NCI-H1105 treated with DMSO at 0.1 percent for 48 hours (cell line): ENCODE results near the gene ALPG.
"Not testable (repeated sequence)": the region's sequence is repeated elsewhere in the genome, so short reads cannot be mapped to it uniquely, and the experiment has no call there.

Experiments used
- DNase-seq: peaks from one replicate; lab custom pipeline; 2025; lab: John Stamatoyannopoulos, UW

Gene ALPG

DNA sequence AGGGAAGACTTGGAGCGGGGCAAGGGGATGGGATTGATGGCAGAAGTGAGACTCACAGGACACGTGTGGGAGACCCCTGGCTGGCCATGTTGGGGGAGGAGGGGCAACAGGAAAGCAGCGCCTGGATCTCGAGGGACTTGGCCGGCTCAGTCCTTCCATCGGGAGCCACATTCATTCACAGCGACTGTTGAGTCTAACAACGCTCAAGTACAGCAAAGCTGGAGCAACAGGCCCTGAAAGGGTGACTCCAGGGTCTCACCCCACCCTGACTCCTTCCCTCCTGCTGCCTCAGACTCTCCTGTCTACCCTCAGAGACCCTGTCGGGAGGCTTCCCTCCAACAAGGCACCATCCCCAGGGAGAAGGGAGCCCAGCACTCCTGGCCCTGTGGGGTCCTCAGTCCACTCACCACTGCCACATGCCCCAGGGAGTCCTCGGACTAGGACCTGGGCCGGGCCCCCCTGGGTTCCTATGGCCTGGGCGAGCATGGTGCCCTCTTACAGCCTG is 34.6 kb downstream of the ALPG start:
- no peak for DNase-seq

DNA sequence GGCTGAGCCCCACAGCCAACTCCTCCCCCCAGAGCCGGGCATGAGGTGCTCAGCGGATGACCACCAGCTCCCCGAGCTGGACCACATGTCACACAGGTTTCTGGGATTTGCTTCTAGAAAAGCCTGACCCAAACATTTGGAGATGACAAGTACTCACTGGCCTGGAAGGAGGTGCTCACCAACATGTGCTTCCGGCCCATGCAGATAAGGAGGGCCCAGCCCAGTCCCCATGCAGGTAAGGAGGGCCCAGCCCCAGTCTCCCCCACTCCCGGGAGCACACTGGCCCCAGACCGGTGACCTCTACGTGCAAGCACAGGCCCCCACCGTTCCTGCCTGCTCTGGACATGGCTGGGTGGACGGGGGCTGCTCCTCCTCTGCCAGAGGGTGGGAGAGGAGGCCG is 35.3 kb downstream of the ALPG start:
- DNase-seq, result not testable (repeated sequence)

DNA sequence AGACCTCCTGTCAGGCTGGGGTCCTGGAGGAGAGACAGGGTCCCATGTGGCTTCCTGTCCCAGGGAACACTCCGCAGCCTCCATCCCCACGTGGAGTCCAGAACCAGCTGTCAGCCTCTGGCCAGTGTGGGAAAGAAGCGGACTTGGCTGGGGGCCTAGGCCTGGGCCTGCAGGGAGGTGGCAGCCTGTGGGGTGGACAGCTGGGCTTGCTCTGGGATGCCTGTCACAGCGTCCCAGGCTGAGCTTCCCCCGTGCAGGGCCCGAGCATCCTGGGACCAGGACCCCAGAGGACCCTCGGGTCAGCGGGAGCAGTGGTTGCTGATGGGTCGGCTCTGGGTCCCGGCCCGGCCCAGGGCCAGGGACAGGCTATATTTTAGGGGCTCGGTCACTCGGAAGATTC is 35.8 kb downstream of the ALPG start:
- DNase-seq, result not testable (repeated sequence)

DNA sequence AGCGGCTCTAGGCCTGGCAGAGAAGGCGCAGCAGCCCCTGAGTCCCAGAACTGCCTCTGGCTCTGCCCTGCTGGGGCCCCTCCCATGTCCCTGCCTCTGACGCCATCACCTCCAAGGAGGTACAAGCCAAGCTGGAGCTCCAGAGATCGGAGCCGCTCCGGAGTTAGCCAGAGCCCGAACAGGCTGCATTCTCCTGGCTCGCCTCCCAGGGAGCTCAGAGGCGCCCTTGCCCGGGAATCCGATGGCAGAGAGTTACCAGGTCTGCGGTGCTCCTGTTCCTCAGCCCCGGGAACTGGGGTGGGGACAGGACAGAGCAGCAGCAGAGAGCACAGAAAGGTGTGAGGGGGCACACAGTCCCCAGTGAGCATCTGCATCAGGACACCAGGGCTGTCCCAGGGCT is 36.4 kb downstream of the ALPG start:
- DNase-seq, result not testable (repeated sequence)

DNA sequence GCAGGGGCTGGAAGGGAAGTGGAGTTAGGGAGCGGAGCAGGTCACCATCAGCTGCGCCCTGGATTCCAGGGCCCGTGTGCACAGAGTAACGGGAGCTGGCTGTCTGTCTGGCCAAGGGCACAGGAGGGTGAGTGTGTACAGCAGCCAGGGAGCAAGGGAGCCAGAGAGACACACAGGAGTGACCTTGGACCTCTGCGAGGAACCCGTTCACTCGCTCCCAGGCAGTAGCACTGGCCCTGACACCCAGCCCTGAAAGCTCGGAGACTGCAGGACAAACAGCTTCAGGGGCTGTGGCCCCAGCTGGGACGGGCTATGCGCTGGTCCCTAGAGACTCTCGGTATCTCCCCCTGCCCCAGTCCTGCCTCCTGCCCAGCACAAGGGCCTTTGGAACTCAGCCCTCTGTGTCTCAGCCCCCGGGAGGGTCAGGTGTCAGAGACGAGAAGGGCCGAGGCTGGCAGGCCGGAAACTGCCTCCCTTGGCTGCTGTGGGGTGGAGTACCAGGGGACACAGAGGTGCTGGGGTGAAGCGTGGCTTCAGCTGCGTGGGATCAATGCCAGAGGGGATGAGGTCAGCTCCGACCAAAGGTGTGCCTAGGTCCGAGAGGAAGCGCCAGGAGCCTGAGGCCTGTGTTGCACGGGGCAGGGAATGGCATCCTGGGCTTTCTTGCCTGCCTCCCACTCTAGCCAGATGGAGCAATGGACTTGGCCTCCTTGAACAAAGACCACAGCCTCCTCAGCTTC is 37.2 kb downstream of the ALPG start:
- DNase-seq, result not testable (repeated sequence)

DNA sequence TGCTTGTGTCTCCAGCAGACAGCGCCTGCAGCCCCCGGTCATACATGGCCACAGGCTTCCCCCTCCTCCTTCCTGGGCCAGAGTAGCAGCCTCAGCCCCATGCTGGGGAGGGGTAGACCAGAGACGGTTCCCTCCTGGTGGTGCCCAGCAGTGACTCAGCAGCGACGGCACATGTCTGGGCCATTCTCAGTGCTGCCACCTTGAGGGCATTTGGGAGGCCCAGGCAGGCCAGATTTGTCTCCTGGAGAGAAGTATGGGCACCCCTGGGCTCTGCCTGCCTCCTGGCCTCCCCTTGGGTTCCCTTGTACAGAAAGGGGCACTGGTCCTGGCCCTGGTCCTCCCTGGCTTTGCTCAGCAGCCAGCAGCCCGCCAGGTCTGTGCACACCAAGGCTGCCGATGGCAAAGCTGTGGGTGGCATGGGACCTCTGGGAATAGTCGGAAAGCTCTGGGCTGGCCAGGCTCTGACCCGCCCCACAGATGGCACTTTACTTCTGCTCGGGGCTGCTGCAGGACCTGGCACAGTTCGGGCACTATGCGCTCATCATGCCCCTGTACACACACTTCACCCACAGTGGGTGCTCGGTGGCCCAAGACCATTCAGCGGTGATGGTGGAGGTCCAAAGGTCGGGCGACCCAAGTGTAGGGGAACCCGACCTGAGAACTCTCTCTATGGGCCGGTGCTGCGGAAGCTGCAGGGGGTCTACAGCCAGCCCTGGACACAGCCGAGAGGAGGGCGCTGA is 37.9 kb downstream of the ALPG start:
- DNase-seq, result no peak

DNA sequence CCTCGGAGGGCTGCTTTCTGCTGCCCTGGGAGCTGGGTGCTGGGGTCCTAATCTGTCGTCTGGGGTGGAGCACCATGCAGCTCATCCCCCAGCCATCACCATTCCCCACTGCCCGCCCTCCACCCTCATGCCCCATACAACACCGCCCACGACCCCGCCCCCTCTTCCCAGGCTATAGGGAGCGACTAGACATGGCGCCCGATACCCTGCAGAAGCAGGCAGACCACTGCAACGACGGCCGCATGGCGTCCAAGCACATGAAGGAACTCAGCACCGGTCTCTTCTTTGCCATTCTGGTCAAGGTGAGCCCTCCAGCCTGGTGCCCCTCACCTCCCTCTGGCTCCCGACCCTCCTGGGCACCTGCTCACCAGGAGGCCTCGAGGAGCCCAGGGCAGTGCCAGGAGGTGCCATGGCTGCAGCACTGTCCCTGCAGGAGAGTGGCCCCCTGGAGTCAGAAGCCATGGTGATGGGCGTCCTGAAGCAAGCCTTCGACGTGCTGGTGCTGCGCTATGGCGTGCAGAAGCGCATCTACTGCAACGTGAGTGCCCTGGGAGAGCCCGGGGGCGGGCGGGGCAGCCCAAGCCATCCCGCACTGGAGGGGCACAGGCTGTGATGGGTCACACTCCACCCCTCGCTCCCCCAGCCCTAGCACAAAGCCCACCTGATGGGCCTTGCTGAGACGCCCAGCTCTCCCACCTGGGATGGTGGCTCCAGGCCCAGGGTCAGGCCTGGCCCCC is 38.7 kb downstream of the ALPG start:
- DNase-seq, result not testable (repeated sequence)

DNA sequence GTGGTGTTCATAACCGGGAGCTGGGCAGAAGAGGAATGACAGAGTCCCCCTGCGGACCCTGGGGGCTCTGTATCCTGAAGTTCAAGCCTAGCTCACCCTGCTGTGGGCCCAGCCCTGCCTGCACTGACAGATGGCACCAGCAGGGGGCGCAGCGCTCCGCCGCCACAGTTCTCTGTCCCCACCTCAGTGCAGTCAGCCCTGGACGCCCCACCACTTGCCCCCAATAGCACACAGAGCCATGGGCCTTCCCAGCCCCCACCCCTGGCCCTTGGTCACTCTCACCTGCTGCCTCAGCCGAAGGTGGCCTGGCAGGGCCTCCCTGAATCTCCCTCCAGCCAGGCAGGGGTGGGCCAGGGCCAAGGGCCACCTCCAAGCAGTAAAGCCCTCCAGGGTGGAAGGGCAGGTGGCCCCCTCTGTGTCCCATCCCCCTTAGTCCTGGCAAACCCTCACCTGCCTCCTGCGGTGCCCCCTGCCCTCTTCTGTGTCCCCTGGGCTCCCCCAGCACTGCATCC is 39.7 kb downstream of the ALPG start:
- DNase-seq, result not testable (repeated sequence)

DNA sequence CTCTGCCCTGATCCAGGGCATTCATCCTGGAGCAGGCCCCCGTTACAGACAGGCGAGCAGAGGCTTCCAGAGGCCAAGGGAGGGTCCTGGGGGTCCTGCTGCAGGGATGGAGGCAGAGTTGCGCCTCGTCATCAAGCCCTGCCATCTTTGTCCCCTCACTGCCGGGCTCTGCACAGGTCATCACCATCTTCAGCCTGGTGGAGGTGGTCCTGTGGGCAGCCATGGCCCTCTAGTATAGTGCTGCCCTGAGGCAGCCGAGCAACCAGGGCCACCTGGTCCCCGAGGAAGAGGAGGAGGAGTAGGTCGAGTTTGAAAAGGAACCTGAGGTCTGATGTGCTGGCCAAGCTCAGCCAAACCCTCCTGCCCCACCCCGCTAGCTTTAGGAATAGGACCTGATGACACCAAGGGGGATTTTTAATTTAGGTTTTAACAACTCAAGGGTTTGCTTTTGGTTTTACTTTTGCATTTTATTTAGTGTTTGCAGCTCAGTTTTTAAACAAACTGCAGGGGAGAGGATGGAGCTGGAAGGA is 40.5 kb downstream of the ALPG start:
- DNase-seq, result no peak

DNA sequence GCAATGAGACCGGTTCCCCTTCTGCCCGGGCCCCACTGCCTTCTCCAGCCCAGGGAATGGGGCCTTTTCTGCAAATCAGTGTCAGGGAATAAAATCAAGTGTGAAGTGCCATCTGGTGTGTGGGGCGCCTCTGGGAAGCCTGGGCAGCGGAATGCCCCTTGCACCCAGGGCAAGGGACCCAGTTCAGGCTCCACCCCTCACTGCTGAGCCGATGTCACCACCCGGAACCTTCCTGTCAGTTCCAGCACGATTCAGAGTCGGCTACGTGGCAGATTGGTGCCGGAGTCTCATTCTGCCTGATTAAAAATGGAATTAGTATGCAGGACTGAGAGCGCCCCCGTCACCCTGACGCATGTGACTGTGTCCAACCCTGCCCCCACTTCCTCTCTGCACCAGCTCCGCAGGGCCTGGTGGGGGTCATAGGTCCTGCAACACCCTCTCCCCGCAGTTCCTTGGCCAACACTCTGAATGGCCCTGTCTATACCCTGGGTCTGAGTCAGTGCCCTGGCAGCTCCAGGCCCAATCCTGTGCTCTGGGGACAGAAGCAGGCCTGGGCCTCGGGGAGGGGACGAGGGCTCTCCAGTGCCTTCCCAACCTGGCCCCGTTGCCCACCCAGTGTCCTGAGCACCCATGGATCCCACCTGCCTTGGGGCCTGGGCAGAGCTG is 41.1 kb downstream of the ALPG start:
- DNase-seq, result no peak

DNA sequence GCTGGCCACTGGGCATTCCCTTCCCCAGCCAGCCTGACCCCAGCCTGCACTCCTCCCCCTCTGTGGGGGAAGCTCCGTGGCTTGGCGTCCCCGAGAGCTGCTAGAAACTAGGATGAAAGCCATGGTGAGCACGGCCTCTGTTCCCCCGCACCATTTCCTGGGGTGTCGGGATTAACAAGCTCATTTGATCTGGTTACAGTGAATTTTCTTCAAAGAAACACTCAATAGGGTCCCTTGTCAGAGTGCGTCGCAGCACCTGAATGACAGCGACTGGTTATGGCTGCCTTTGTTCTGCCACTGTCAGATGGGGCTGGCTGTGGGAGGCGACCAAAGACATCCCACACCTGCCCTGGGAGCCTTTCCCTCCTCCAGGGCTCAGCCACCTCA is 41.7 kb downstream of the ALPG start:
- no peak for DNase-seq

DNA sequence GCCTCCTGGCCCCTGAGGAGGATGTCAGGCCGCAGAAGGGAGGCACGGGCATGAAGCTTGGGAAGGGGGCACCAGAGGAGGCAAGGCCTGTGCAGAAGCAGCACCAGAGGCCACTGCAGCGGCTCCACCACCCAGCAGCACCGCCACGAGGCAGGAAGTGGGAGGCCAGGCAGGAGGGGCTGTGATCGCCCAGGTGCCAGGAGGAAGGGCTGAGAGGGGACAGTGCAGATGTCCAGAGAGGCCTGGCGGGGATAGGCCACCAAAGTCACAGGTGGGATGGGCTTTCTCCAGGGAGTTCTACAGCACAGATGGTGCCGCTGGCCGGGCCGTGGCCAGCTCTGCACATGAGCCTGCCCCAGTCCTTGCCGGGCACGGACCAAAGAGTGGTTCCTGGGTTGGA is 43.3 kb downstream of the ALPG start:
- DNase-seq, result no peak

DNA sequence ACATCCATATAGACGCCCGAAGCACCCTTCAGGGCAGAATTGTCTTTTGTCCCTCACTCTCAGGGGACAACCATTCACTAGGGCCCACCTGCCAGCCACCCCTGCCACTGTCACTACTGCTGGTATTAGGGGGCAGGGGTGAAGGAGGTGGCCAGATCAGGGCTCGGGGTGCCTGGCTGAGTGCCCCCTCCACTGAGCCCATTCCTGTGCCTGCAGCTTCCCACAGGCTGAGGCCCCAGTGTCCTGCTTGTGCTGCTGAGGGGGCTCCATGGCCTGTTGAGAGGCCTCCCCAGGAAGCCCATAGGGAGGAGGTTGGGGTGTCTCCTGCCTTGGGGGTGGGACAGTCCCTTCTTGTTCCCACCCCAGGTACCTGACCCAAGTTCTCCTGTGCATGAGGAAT is 45.0 kb downstream of the ALPG start:
- DNase-seq, result not testable (repeated sequence)

DNA sequence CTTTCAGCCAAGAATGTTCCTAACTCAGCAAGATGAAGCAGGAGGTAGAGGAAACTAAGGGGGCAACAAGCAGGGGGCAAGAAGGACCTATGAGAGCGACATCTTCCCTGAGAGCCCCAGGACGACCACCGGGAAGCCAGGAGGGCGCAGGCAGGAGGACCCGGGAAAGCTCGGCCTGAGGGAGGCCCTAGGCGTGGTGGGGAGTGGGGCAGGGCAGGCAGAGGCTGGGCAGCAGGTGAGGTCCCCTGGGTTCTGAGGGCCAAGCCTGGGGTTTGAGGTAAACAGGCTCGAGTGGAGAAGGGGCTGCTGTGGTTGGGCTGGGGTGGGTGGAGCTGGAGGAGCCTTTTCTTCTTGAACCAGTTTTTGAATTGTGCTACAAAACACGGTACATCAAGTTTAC is 48.0 kb downstream of the ALPG start:
- DNase-seq, result no peak

DNA sequence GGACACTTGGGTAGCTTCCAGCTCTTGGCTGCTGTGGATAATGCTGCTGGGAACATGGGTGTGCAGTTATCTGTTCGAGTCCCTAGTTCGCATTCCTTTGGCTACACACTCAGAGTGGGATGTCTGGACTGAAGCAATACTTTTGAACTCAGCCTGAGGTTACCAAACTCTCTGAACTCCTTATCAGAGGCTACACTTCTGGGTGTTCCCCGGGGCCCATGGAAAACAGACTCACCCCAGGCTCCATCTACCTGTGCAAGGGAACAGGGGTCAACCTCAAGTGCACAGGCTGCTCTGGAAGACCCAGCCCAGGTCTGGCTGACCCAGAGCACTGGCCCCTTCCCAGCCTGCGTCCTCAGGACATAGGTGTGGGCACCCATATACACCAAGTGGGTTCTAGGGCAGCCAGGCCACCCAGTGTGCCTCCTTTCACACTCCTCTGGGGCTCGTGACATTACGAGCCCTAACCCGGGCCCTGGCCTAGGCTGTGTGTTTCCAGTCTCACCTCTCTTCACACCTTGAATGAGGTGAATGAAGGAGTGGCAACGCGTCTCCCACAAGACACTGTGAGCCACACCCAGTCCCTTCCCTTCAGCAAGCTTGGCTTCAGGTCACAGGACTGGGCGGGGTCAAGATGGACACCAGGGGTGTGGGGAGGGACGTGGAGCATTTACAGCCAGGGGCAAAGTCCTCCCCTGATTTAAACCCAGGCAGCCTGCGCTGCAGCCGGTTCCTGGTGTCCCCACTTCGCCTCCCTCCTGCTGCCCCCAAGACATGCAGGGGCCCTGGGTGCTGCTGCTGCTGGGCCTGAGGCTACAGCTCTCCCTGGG is 49.0 kb downstream of the ALPG start, which contains the start of gene ALPI:
TSS of gene ALPI (plus strand) at position 728 of the 830 bp plus-strand sequence. CDS start at position 775, 47 bp downstream.
- no peak for DNase-seq

DNA sequence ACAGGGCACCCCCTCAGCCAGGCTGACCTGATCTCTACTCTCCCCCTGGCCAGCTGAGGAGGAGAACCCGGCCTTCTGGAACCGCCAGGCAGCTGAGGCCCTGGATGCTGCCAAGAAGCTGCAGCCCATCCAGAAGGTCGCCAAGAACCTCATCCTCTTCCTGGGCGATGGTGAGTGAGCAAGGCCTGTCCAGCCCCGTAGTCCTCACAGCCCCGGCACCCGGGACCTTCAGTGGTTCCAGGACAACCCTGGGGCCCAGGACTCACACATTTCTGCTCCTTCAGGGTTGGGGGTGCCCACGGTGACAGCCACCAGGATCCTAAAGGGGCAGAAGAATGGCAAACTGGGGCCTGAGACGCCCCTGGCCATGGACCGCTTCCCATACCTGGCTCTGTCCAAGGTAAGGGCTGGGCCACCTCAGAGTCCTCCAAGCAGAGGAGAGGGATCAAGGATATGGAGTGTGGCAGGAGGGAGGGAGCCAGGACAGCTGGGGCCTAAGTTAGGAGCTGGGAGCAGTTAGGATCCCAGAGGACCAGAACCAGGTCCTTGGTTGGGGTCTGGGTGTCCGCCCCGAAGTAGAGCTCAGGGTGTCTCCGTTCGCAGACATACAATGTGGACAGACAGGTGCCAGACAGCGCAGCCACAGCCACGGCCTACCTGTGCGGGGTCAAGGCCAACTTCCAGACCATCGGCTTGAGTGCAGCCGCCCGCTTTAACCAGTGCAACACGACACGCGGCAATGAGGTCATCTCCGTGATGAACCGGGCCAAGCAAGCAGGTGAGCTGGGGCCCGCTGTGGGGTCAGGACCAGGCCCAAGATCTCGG is 49.9 kb downstream of the ALPG start:
- DNase-seq, result no peak

DNA sequence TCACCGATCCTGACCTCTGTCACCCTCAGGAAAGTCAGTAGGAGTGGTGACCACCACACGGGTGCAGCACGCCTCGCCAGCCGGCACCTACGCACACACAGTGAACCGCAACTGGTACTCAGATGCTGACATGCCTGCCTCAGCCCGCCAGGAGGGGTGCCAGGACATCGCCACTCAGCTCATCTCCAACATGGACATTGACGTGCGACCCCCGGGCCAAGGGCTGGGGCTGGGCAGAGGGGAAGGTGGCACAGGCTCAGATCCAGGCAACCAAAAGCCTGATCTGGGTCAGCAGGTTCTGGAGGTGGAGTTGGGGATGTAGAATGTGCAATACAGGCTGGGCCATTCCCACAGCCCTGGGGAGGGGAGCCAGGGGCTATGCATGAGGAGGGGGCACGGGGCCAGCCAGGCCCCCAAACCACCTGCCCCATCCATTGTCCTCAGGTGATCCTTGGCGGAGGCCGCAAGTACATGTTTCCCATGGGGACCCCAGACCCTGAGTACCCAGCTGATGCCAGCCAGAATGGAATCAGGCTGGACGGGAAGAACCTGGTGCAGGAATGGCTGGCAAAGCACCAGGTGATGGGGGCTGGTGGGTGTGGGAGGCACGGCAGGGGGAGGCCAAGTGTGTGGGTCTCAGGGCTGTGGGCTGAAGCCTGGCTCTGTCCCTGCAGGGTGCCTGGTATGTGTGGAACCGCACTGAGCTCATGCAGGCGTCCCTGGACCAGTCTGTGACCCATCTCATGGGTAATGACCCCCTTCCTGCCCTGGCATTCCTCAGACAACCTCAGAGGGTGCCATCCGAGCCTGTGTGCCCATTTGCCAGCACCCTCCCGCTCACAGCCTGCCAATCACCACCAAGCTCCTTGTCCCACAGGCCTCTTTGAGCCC is 50.7 kb downstream of the ALPG start:
- no peak for DNase-seq

DNA sequence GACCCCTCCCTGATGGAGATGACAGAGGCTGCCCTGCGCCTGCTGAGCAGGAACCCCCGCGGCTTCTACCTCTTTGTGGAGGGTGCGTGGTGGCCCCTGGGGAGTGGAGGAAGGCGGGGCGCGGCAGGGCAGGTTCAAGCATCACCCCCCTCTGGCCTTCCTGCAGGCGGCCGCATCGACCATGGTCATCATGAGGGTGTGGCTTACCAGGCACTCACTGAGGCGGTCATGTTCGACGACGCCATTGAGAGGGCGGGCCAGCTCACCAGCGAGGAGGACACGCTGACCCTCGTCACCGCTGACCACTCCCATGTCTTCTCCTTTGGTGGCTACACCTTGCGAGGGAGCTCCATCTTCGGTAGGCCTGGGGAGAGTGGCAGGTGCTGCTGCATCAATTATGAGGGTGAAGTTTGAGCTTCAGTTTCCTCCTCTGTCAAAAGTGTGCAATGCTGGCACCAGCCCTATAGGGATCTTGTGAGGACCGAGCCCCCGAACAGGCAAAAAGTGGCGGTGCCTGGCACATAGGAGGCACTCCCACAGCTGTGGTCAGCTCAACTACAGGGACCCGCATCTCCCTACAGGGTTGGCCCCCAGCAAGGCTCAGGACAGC is 51.5 kb downstream of the ALPG start:
- no peak for DNase-seq
